MM.1S (cell line): ENCODE results near the gene SRP54.

Experiments used
- DNase-seq: peaks from one replicate; pipeline ENCODE4 v3.0.0-alpha.2; 2015
- H2AFZ ChIP-seq: fragments of 300-600 bp; sonication (generic); 2 replicates; pipeline ENCODE4 v1.6.0; 2016; ENCODE audit warnings: antibody characterized with exemption, low read length
- H3F3A ChIP-seq: fragments of 300-600 bp; sonication (generic); 2 replicates; pipeline ENCODE4 v1.6.1; 2016; ENCODE audit warnings: mild to moderate bottlenecking, antibody characterized with exemption, low read length, moderate library complexity, mixed read lengths; ENCODE audit not compliant: insufficient read depth
- H3K27ac ChIP-seq: fragments of 300-600 bp; sonication (generic); 2 replicates; pipeline ENCODE4 v1.5.1; 2016; ENCODE audit warnings: mild to moderate bottlenecking, low read length
- H3K27me3 ChIP-seq: fragments of 300-600 bp; sonication (generic); replicated peaks from 2 replicates; pipeline ENCODE4 v1.6.0; 2016; ENCODE audit warnings: low read length; ENCODE audit not compliant: insufficient read depth
- H3K36me3 ChIP-seq: fragments of 300-600 bp; sonication (generic); replicated peaks from 2 replicates; pipeline ENCODE4 v1.6.1; 2016; ENCODE audit warnings: mild to moderate bottlenecking, low read length, mixed read lengths; ENCODE audit not compliant: insufficient read depth
- H3K4me1 ChIP-seq: fragments of 300-600 bp; sonication (generic); 2 replicates; pipeline ENCODE4 v1.6.1; 2016; ENCODE audit warnings: low read length, mixed read lengths
- H3K4me2 ChIP-seq: fragments of 300-600 bp; sonication (generic); 2 replicates; pipeline ENCODE4 v1.6.0; 2016; ENCODE audit warnings: low read depth, low read length
- H3K4me3 ChIP-seq: fragments of 300-600 bp; sonication (generic); 2 replicates; pipeline ENCODE4 v1.5.1; 2016; ENCODE audit warnings: low read length, mixed read lengths
- H3K79me2 ChIP-seq: fragments of 300-600 bp; sonication (generic); 2 replicates; pipeline ENCODE4 v1.6.1; 2016; ENCODE audit warnings: mixed run types, low read length, mixed read lengths
- H3K9ac ChIP-seq: fragments of 300-600 bp; sonication (generic); 2 replicates; pipeline ENCODE4 v1.6.1; 2016; ENCODE audit warnings: low read length, mixed read lengths
- H3K9me2 ChIP-seq: fragments of 300-600 bp; sonication (generic); replicated peaks from 2 replicates; pipeline ENCODE4 v1.6.1; 2016; ENCODE audit warnings: mild to moderate bottlenecking, low read length, mixed read lengths; ENCODE audit not compliant: insufficient read depth
- H3K9me3 ChIP-seq: fragments of 300-600 bp; sonication (generic); replicated peaks from 2 replicates; pipeline ENCODE4 v1.6.1; 2016; ENCODE audit warnings: mild to moderate bottlenecking, low read length, mixed read lengths; ENCODE audit not compliant: insufficient read depth
- H4K20me1 ChIP-seq: fragments of 300-600 bp; sonication (generic); 2 replicates; pipeline ENCODE4 v1.6.1; 2016; ENCODE audit warnings: mild to moderate bottlenecking, low read length, moderate library complexity, mixed read lengths; ENCODE audit not compliant: insufficient read depth
- CTCF ChIP-seq: fragments of 300-600 bp; sonication (generic); IDR thresholded peaks from 2 replicates; pipeline ENCODE4 v1.5.1; 2016; ENCODE audit warnings: antibody characterized with exemption, low read length, mixed read lengths
- EZH2 ChIP-seq: fragments of 300-600 bp; sonication (generic); optimal IDR thresholded peaks from 2 replicates; pipeline ENCODE3; 2017; ENCODE audit warnings: low read depth, mild to moderate bottlenecking, antibody characterized with exemption, low read length, mixed read lengths
- EZH2phosphoT487 ChIP-seq: fragments of 300-600 bp; sonication (generic); IDR thresholded peaks from 2 replicates; pipeline ENCODE4 v1.6.1; 2018; ENCODE audit warnings: antibody characterized with exemption, low read length

SRP54 gene

GRCh38 chr14:35078082-35078481 is 95.3 kb downstream of the SRP54 start:
- H3K9me3 ChIP-seq = no peaks in the 10 kb centered on the region
- H3K9me2 ChIP-seq = no peaks in the 10 kb centered on the region
- no peak overlapping the region for H3K4me3 ChIP-seq
- H3K9ac ChIP-seq = no peak overlapping the region
- no peaks in the 10 kb centered on the region for H3K27me3 ChIP-seq
- no peaks in the 10 kb centered on the region for H3K4me1 ChIP-seq
- no peak for DNase-seq
- H3K36me3 ChIP-seq = no peaks in the 10 kb centered on the region
- H4K20me1 ChIP-seq = no peaks in the 10 kb centered on the region
- no peaks in the 10 kb centered on the region for H3K79me2 ChIP-seq
- no peak overlapping the region for H3K27ac ChIP-seq
- no peak overlapping the region for H2AFZ ChIP-seq
- no peak overlapping the region for H3K4me2 ChIP-seq
- TF ChIP-seq EZH2 (no peak), CTCF (no peak), EZH2phosphoT487 (no peak)
- H3F3A ChIP-seq = no peaks in the 10 kb centered on the region
